Liver (tissue), 9 donors: ENCODE results near the gene NDUFA13. TPM values are rescaled to one million over a fixed set of nuclear protein-coding genes. Genes with fewer than 3 reads are reported as not detected.

Experiments
- DNase-seq: peaks from one replicate; pipeline ENCODE4 v3.0.0-alpha.2; 2017; ENCODE audit warnings: low spot score
- H3K27ac ChIP-seq, 2 donors: one replicate each; pipeline ENCODE4 v1.7.0; 2013; ENCODE audit warnings: inconsistent platforms in 2 of 2, low read length in 2 of 2, control low read depth in 1 of 2, low read depth in 1 of 2, mild to moderate bottlenecking in 1 of 2
- H3K27me3 ChIP-seq, 4 donors: one replicate each; pipeline versions ENCODE4 v1.6.1 to v1.7.0; 2013; ENCODE audit warnings: low read length in 3 of 4, inconsistent platforms in 1 of 4, mild to moderate bottlenecking in 1 of 4, moderate library complexity in 1 of 4; ENCODE audit not compliant: control insufficient read depth in 4 of 4, insufficient read depth in 4 of 4
- H3K36me3 ChIP-seq, 4 donors: one replicate each; pipeline versions ENCODE4 v1.6.1 to v1.7.0; 2013; ENCODE audit warnings: low read length in 3 of 4, mild to moderate bottlenecking in 3 of 4, low read depth in 1 of 4, moderate library complexity in 1 of 4; ENCODE audit not compliant: control insufficient read depth in 4 of 4, insufficient read depth in 3 of 4
- H3K4me1 ChIP-seq, 4 donors: one replicate each; pipeline versions ENCODE4 v1.6.1 to v1.7.0; 2013; ENCODE audit warnings: low read length in 3 of 4, mild to moderate bottlenecking in 3 of 4, moderate library complexity in 1 of 4; ENCODE audit not compliant: control insufficient read depth in 4 of 4, insufficient read depth in 4 of 4
- H3K4me3 ChIP-seq, 3 donors: one replicate each; pipeline versions ENCODE4 v1.6.1 to v1.7.0; 2013; ENCODE audit warnings: low read length in 3 of 3, control low read depth in 1 of 3, low read depth in 1 of 3, mild to moderate bottlenecking in 1 of 3
- H3K9ac ChIP-seq, 2 donors: one replicate each; pipeline ENCODE4 v1.7.0; 2013; ENCODE audit warnings: low read length in 2 of 2, mild to moderate bottlenecking in 2 of 2, moderate library complexity in 2 of 2, control low read depth in 1 of 2, low read depth in 1 of 2
- H3K9me3 ChIP-seq, 4 donors: one replicate each; pipeline versions ENCODE4 v1.6.1 to v1.7.0; 2013; ENCODE audit warnings: low read length in 3 of 4; ENCODE audit not compliant: control insufficient read depth in 4 of 4
- ATF3 ChIP-seq: IDR thresholded peaks from 2 replicates; pipeline ENCODE4 v1.6.1; 2016; ENCODE audit warnings: antibody characterized with exemption
- CTCF ChIP-seq: fragments of 150-350 bp; IDR thresholded peaks from 2 replicates; pipeline ENCODE4 v1.5.1; 2017; ENCODE audit warnings: improper control_type of control experiment, low read depth, low read length; ENCODE audit not compliant: missing input control
- EGR1 ChIP-seq, 2 donors: IDR thresholded peaks; 2 replicates each; pipeline ENCODE4 v1.6.1; 2016 to 2018; ENCODE audit warnings: antibody characterized with exemption in 2 of 2, low read depth in 2 of 2
- FOXA1 ChIP-seq: IDR thresholded peaks from 2 replicates; pipeline ENCODE4 v1.6.1; 2016; ENCODE audit warnings: antibody characterized with exemption
- FOXA2 ChIP-seq: IDR thresholded peaks from 2 replicates; pipeline ENCODE4 v1.6.1; 2016; ENCODE audit warnings: antibody characterized with exemption
- GABPA ChIP-seq, 2 donors: IDR thresholded peaks in 1 of 2; conservative IDR thresholded peaks in 1 of 2; 2 replicates each; pipeline ENCODE4 v1.6.1; 2016; ENCODE audit warnings: antibody characterized with exemption in 2 of 2, mild to moderate bottlenecking in 1 of 2, moderate library complexity in 1 of 2
- HNF4A ChIP-seq, 2 donors: conservative IDR thresholded peaks; 2 replicates each; pipeline ENCODE4 v1.6.1; 2016; ENCODE audit warnings: antibody characterized with exemption in 2 of 2, mild to moderate bottlenecking in 2 of 2
- HNF4G ChIP-seq: IDR thresholded peaks from 2 replicates; pipeline ENCODE4 v1.6.1; 2016; ENCODE audit warnings: antibody characterized with exemption
- JUND ChIP-seq, 2 donors: IDR thresholded peaks; 2 replicates each; pipeline ENCODE4 v1.6.1; 2016; ENCODE audit warnings: antibody characterized with exemption in 2 of 2
- NR2F2 ChIP-seq: IDR thresholded peaks from 2 replicates; pipeline ENCODE4 v1.6.1; 2016; ENCODE audit warnings: antibody characterized with exemption
- RAD21 ChIP-seq, 2 donors: IDR thresholded peaks; 2 replicates each; pipeline ENCODE4 v1.6.1; 2016; ENCODE audit warnings: antibody characterized with exemption in 2 of 2, mild to moderate bottlenecking in 2 of 2
- RXRA ChIP-seq, 2 donors: IDR thresholded peaks; 2 replicates each; pipeline ENCODE4 v1.6.1; 2017 to 2018; ENCODE audit warnings: antibody characterized with exemption in 2 of 2, mild to moderate bottlenecking in 1 of 2
- SP1 ChIP-seq: IDR thresholded peaks from 2 replicates; pipeline ENCODE4 v1.6.1; 2018; ENCODE audit warnings: antibody characterized with exemption, mild to moderate bottlenecking
- TAF1 ChIP-seq: conservative IDR thresholded peaks from 2 replicates; pipeline ENCODE4 v1.6.1; 2016; ENCODE audit warnings: antibody characterized with exemption, mild to moderate bottlenecking
- YY1 ChIP-seq: IDR thresholded peaks from 2 replicates; pipeline ENCODE4 v1.6.1; 2016; ENCODE audit warnings: antibody characterized with exemption, mild to moderate bottlenecking
- ZBTB33 ChIP-seq: IDR thresholded peaks from 2 replicates; pipeline ENCODE4 v1.6.1; 2016; ENCODE audit warnings: antibody characterized with exemption
- WGBS: extraction: QIAGEN DNeasy Blood & Tissue Kit; methylation state at CpG from one replicate; pipeline ENCODE4 v1.1.7; 2013; 5-methylcytosine and 5-hydroxymethylcytosine counted together
- polyA plus RNA-seq, 2 donors: library from polyadenylated mRNA; stranded (reverse) in 1 of 2; unstranded in 1 of 2; fragments of 200-250 nt in 1 of 2; fragments of >200 nt in 1 of 2; fragmentation: Nextera tagmentation in 1 of 2; extraction: Ambion mirVana in 1 of 2; gene quantifications; one replicate each; pipeline versions ENCODE4 v1.2.1 to v1.2.3, GENCODE V29; 2013 to 2015
- total RNA-seq, 2 donors: library from RNA; depleted of rRNA; stranded (reverse); fragments of >200 nt; gene quantifications; one replicate each; pipeline ENCODE4 v1.2.3, GENCODE V29; 2014
- TF ChIP-seq, protein P1 (sequence below): IDR thresholded peaks from 2 replicates; pipeline ENCODE4 v1.6.1; 2016; ENCODE audit warnings: antibody characterized with exemption, mild to moderate bottlenecking
- donor health status: healthy.
- donor health status: healthy.
- donor health status: healthy.
- donor health status: healthy.
- donor health status: healthy.

The NDUFA13 gene
- total and polyA plus RNA-seq, 4 donors: 45.3 to 239 (median 130) TPM

DNA sequence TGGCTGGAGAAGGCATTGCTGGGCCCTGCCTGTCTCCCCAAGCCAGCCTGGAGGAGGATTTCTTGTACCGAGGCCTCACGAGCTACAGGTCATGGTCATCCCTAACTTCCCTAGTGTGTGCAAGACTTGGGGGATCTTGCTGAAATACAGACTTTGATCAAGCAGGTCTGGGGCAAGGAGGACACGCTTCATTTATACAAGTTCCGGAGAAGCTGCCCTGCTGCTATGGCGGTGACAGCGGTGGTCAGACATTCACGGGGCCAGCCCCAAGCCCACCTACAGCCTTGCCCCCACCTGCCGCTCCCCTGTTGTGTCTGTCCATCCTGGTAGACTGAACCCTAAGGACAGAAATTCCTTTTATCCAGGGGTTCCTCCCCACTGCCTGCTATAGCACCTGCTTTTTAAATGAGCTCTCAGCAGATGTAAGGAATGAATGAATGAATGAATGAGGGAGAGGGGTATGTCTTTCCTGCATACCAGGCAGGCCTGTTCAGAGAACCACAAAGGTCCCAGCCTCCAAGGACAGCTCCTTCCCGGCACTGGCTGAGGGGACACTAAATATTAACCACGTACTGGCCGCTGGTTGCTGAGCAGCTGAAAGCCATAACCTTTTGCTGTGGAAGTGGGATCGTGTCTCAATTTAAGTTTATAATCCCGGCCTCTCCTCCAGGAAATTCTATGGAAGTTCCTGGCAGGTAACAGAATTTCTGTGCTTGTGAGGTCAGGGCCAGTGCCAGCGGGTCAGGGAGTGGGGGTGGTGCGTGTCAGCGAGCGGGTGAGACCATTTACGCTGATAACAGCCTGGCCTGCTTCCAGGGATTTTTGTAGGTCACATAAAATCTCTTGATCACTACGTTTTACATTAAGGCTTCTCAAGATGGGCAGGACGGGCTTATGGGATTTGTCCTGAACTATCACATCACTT lies 27.8 kb upstream of the NDUFA13 start:
- Histone ChIP-seq H3K4me1 (peaks cover 14 to 52% (median 37%) of the 10 kb centered on the region in 4 donors), H3K9ac (peak overlapping the region in 1 of 2 donors; percentile 54), H3K27me3 (no peaks in the 10 kb centered on the region), H3K27ac (peak overlapping the region; percentile 85 to 87), H3K9me3 (no peaks in the 10 kb centered on the region), H3K4me3 (no peak overlapping the region), H3K36me3 (peaks cover 2 to 11% (median 6%) of the 10 kb centered on the region in 4 donors)
- peak; percentile 70 for DNase-seq
- WGBS: 44% methylated on average over 20 of the region's 20 CpGs
- TF ChIP-seq SP1: peak; percentile 40
- peak; percentile 72 to 85 for TF ChIP-seq RXRA (IDR thresholded peaks at IDR 0.05)
- TF ChIP-seq HNF4A (conservative IDR thresholded peaks at IDR 0.05): no peak
- no peak for TF ChIP-seq YY1
- TF ChIP-seq NR2F2: peak; percentile 71
- TF ChIP-seq RAD21 (IDR thresholded peaks at IDR 0.05): peak in 1 of 2 donors; percentile 31
- TF ChIP-seq, protein P1, sequence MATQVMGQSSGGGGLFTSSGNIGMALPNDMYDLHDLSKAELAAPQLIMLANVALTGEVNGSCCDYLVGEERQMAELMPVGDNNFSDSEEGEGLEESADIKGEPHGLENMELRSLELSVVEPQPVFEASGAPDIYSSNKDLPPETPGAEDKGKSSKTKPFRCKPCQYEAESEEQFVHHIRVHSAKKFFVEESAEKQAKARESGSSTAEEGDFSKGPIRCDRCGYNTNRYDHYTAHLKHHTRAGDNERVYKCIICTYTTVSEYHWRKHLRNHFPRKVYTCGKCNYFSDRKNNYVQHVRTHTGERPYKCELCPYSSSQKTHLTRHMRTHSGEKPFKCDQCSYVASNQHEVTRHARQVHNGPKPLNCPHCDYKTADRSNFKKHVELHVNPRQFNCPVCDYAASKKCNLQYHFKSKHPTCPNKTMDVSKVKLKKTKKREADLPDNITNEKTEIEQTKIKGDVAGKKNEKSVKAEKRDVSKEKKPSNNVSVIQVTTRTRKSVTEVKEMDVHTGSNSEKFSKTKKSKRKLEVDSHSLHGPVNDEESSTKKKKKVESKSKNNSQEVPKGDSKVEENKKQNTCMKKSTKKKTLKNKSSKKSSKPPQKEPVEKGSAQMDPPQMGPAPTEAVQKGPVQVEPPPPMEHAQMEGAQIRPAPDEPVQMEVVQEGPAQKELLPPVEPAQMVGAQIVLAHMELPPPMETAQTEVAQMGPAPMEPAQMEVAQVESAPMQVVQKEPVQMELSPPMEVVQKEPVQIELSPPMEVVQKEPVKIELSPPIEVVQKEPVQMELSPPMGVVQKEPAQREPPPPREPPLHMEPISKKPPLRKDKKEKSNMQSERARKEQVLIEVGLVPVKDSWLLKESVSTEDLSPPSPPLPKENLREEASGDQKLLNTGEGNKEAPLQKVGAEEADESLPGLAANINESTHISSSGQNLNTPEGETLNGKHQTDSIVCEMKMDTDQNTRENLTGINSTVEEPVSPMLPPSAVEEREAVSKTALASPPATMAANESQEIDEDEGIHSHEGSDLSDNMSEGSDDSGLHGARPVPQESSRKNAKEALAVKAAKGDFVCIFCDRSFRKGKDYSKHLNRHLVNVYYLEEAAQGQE: no peak
- TF ChIP-seq GABPA (IDR thresholded peaks at IDR 0.05 in 1 of 2, conservative IDR thresholded peaks at IDR 0.05 in 1 of 2): no peak

- Histone ChIP-seq H3K4me1 (peaks cover 14 to 56% (median 41%) of the 10 kb centered on the region in 4 donors), H3K36me3 (peaks cover 2 to 11% (median 8%) of the 10 kb centered on the region in 4 donors), H3K9ac (peak overlapping the region in 1 of 2 donors; percentile 63), H3K27ac (peak overlapping the region; percentile 85 to 87), H3K4me3 (no peak overlapping the region), H3K27me3 (no peaks in the 10 kb centered on the region), H3K9me3 (no peaks in the 10 kb centered on the region)
- WGBS: 34% methylated on average over 14 of the region's 14 CpGs
- DNase-seq: peak; percentile 79
- TF ChIP-seq NR2F2: no peak
- TF ChIP-seq CTCF: no peak
- TF ChIP-seq, protein P1: peak; percentile 19
- no peak for TF ChIP-seq FOXA2
- peak in 1 of 2 donors; percentile 28 for TF ChIP-seq RAD21 (IDR thresholded peaks at IDR 0.05)
- TF ChIP-seq JUND (IDR thresholded peaks at IDR 0.05): peak; percentile 86 to 89
- no peak for TF ChIP-seq FOXA1
- TF ChIP-seq ATF3: peak; percentile 78
- no peak for TF ChIP-seq HNF4G
- no peak for TF ChIP-seq TAF1
- TF ChIP-seq EGR1 (IDR thresholded peaks at IDR 0.05; ENCODE audit: low read depth in 2 of 2): peak in 1 of 2 donors; percentile 25
- TF ChIP-seq GABPA (IDR thresholded peaks at IDR 0.05 in 1 of 2, conservative IDR thresholded peaks at IDR 0.05 in 1 of 2): peak in 1 of 2 donors; percentile 87
- TF ChIP-seq YY1: peak; percentile 99
- peak; percentile 33 for TF ChIP-seq SP1
- TF ChIP-seq HNF4A (conservative IDR thresholded peaks at IDR 0.05): peak; percentile 10 to 20
- no peak for TF ChIP-seq ZBTB33
- peak in 1 of 2 donors; percentile 65 for TF ChIP-seq RXRA (IDR thresholded peaks at IDR 0.05)
Measured at GRCh38 chr19:19488875-19489690, 26.9 kb upstream of the NDUFA13 start.
